ENCODE data around the gene TLE5.

DNA sequence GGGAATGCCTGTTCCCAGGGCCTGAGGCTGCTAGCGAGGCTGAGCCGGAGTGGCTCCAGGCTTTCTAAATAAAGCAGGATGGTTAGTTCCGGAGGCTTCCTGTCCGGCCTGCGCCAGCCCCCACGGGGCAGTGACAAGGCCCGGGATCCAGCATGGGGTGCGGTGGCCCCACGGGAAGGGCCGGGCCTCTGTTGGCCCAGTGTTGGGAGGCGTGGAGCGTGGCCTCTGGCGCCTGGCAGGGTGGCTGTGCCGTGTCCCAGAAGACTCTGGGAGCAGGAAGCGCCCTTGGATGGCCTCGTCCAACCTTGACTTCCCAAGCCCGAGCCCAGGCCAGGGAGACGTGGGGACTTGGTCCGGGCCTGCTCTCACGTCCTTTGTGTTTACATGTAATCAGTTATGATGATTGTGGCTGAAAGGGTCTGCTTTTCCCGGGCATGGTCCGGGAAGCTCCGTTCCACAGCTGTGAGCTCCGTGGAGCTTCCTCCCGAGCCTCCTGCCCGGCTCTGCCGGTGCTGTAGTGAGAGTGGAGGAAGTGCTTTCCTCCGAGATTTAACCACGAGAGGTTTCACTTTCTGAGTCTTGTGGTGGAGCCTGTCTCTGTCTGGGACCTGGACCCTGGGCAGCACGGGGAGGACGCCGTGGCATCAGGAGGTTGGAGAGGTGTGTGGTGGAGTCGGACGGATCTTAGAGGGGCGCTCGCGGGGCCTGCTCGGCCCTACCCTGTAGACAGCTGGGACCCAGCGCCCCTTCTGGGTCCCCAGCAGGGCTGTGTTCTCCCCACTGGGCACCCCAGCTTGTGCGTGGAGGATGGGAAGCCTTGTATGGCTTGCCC lies 36.4 kb upstream of the TLE5 start:
- TF ChIP-seq SIN3A (IDR thresholded peaks at IDR 0.05; ENCODE audit: borderline replicate concordance, insufficient read depth, low read length) (no peak), TAF1 (IDR thresholded peaks at IDR 0.05; ENCODE audit: borderline replicate concordance, insufficient read depth, low read length) (no peak)

Measured in PFSK-1 (cell line).